H9 (cell line): Measurements from ENCODE around the gene NTNG2. TPM values are rescaled to one million over a fixed set of nuclear protein-coding genes. Genes with fewer than 3 reads are reported as not detected.

ENCODE experiments used
- DNase-seq: peaks from one replicate; pipeline ENCODE4 v3.0.0-alpha.2; 2017
- H2AFZ ChIP-seq: one replicate; pipeline ENCODE4 v1.6.1; 2013; ENCODE audit warnings: mild to moderate bottlenecking, low read length, control low read depth, moderate library complexity
- H2AK5ac ChIP-seq: 2 replicates; pipeline ENCODE4 v1.6.1; 2013; ENCODE audit warnings: low read length, control low read depth, mixed read lengths; ENCODE audit not compliant: insufficient read length
- H2BK120ac ChIP-seq: one replicate; pipeline ENCODE4 v1.6.1; 2013; ENCODE audit warnings: low read depth, mild to moderate bottlenecking, low read length, control low read depth, inconsistent platforms; ENCODE audit not compliant: poor library complexity, severe bottlenecking
- H2BK12ac ChIP-seq: 2 replicates; pipeline ENCODE4 v1.6.1; 2013; ENCODE audit warnings: low read length, control low read depth, mixed read lengths, low read depth; ENCODE audit not compliant: insufficient read length
- H2BK15ac ChIP-seq: 2 replicates; pipeline ENCODE4 v1.6.1; 2013; ENCODE audit warnings: low read depth, low read length, control low read depth
- H2BK20ac ChIP-seq: one replicate; pipeline ENCODE4 v1.6.1; 2013; ENCODE audit warnings: low read depth, mild to moderate bottlenecking, low read length, control low read depth, inconsistent platforms; ENCODE audit not compliant: poor library complexity, severe bottlenecking
- H2BK5ac ChIP-seq: 2 replicates; pipeline ENCODE4 v1.6.1; 2013; ENCODE audit warnings: low read length, control low read depth, mixed read lengths; ENCODE audit not compliant: insufficient read length
- H3K14ac ChIP-seq: 2 replicates; pipeline ENCODE4 v1.6.1; 2013; ENCODE audit warnings: low read length, control low read depth; ENCODE audit not compliant: insufficient read depth
- H3K18ac ChIP-seq: 2 replicates; pipeline ENCODE4 v1.6.1; 2013; ENCODE audit warnings: low read depth, mild to moderate bottlenecking, mixed read lengths, low read length, control low read depth; ENCODE audit not compliant: insufficient read length
- H3K23ac ChIP-seq: 2 replicates; pipeline ENCODE4 v1.6.1; 2013; ENCODE audit warnings: low read length, control low read depth, mixed read lengths, low read depth; ENCODE audit not compliant: insufficient read length
- H3K23me2 ChIP-seq: 2 replicates; pipeline ENCODE4 v1.6.1; 2013; ENCODE audit warnings: low read depth, mild to moderate bottlenecking, mixed read lengths, low read length, control low read depth; ENCODE audit not compliant: insufficient read length, poor library complexity, severe bottlenecking
- H3K27ac ChIP-seq: 2 replicates; pipeline ENCODE4 v1.5.1; 2013; ENCODE audit warnings: low read length, control low read depth, mixed read lengths, low read depth; ENCODE audit not compliant: insufficient read length
- H3K27me3 ChIP-seq: 2 replicates; pipeline ENCODE4 v1.6.1; 2013; ENCODE audit warnings: low read length, control low read depth, inconsistent platforms; ENCODE audit not compliant: insufficient read depth
- H3K4ac ChIP-seq: 2 replicates; pipeline ENCODE4 v1.6.1; 2013; ENCODE audit warnings: low read depth, mild to moderate bottlenecking, control low read depth, inconsistent platforms, low read length, moderate library complexity
- H3K4me1 ChIP-seq: 2 replicates; pipeline ENCODE4 v1.6.1; 2013; ENCODE audit warnings: low read length, control low read depth, inconsistent platforms; ENCODE audit not compliant: insufficient read depth
- H3K4me2 ChIP-seq: 2 replicates; pipeline ENCODE4 v1.6.1; 2013; ENCODE audit warnings: low read length, control low read depth, mixed read lengths; ENCODE audit not compliant: insufficient read length, insufficient read depth
- H3K56ac ChIP-seq: 2 replicates; pipeline ENCODE4 v1.6.1; 2013; ENCODE audit warnings: low read depth, mild to moderate bottlenecking, mixed read lengths, low read length, control low read depth; ENCODE audit not compliant: insufficient read length
- H3K79me1 ChIP-seq: 2 replicates; pipeline ENCODE4 v1.6.1; 2013; ENCODE audit warnings: low read depth, mild to moderate bottlenecking, moderate library complexity, low read length, control low read depth, inconsistent platforms; ENCODE audit not compliant: insufficient read depth, poor library complexity, severe bottlenecking
- H3K79me2 ChIP-seq: 2 replicates; pipeline ENCODE4 v1.6.1; 2013; ENCODE audit warnings: low read length, control low read depth, inconsistent platforms; ENCODE audit not compliant: insufficient read depth
- H3K9ac ChIP-seq: 2 replicates; pipeline ENCODE4 v1.6.1; 2013; ENCODE audit warnings: low read length, control low read depth, mixed read lengths; ENCODE audit not compliant: insufficient read length; ENCODE audit errors: extremely low read depth
- H3K9me3 ChIP-seq: one replicate; pipeline ENCODE4 v1.6.1; 2013; ENCODE audit warnings: low read depth, low read length, inconsistent platforms; ENCODE audit not compliant: control insufficient read depth
- H3T11ph ChIP-seq: one replicate; pipeline ENCODE4 v1.6.1; 2013; ENCODE audit warnings: mild to moderate bottlenecking, low read length, control low read depth, inconsistent platforms
- H4K20me1 ChIP-seq: one replicate; pipeline ENCODE4 v1.6.1; 2013; ENCODE audit not compliant: control insufficient read depth, insufficient read length, insufficient read depth
- H4K5ac ChIP-seq: 2 replicates; pipeline ENCODE4 v1.6.1; 2013; ENCODE audit warnings: low read depth, mild to moderate bottlenecking, mixed read lengths, low read length, control low read depth; ENCODE audit not compliant: insufficient read length
- H4K8ac ChIP-seq: replicated peaks from 2 replicates; pipeline ENCODE4 v1.6.1; 2013; ENCODE audit warnings: low read length, control low read depth, mixed read lengths, low read depth; ENCODE audit not compliant: insufficient read length
- H4K91ac ChIP-seq: 2 replicates; pipeline ENCODE4 v1.6.1; 2013; ENCODE audit warnings: low read depth, mild to moderate bottlenecking, moderate library complexity, mixed read lengths, low read length, control low read depth; ENCODE audit not compliant: insufficient read length
- H3K27ac Mint-ChIP-seq, 3 experiments: 2 replicates in 2 of 3; 3 replicates in 1 of 3; pipeline ENCODE4 v1.8.0; 2020 to 2021; ENCODE audit warnings: mixed read lengths in 3 of 3, mild to moderate bottlenecking in 1 of 3, moderate library complexity in 1 of 3
- H3K27me3 Mint-ChIP-seq: 2 replicates; pipeline ENCODE4 v1.8.0; 2021; ENCODE audit warnings: low read depth, mild to moderate bottlenecking, moderate library complexity, mixed read lengths
- H3K36me3 Mint-ChIP-seq, 3 experiments: 2 replicates in 2 of 3; 3 replicates in 1 of 3; pipeline ENCODE4 v1.8.0; 2020 to 2021; ENCODE audit warnings: low read depth in 3 of 3, mixed read lengths in 3 of 3; ENCODE audit not compliant: insufficient read depth in 1 of 3
- H3K4me1 Mint-ChIP-seq, 2 experiments: 2 replicates each; pipeline ENCODE4 v1.8.0; 2020; ENCODE audit warnings: mixed read lengths in 2 of 2
- H3K4me3 Mint-ChIP-seq, 2 experiments: 2 replicates in 1 of 2; 3 replicates in 1 of 2; pipeline ENCODE4 v1.8.0; 2020 to 2021; ENCODE audit warnings: mild to moderate bottlenecking in 2 of 2, mixed read lengths in 2 of 2, moderate library complexity in 1 of 2
- H3K9me3 Mint-ChIP-seq, 2 experiments: 2 replicates in 1 of 2; 3 replicates in 1 of 2; pipeline ENCODE4 v1.8.0; 2020; ENCODE audit warnings: mild to moderate bottlenecking in 2 of 2, mixed read lengths in 2 of 2, moderate library complexity in 1 of 2
- whole genome bisulfite sequencing: extraction: QIAGEN DNeasy Blood & Tissue Kit; methylation state at CpG from one replicate; pipeline ENCODE4 v1.1.7; 2013; ENCODE audit warnings: missing lambda C conversion rate, low lambda C conversion rate, mixed read lengths; ENCODE audit not compliant: insufficient read length; ENCODE audit errors: extremely low coverage; 5-methylcytosine and 5-hydroxymethylcytosine counted together
- total RNA-seq: library from RNA; stranded (reverse); gene quantifications from 2 replicates; pipeline ENCODE4 v1.2.1, GENCODE V29; 2021
- TF ChIP-seq, protein P1 (sequence below): fragments of 200-600 bp; sonication (generic); conservative IDR thresholded peaks from 3 replicates; pipeline ENCODE4 v1.8.0; 2021; ENCODE audit warnings: antibody characterized with exemption, mild to moderate bottlenecking

Gene NTNG2
- total RNA-seq, 1 experiment from 2014 or later: 0.52 TPM

DNA sequence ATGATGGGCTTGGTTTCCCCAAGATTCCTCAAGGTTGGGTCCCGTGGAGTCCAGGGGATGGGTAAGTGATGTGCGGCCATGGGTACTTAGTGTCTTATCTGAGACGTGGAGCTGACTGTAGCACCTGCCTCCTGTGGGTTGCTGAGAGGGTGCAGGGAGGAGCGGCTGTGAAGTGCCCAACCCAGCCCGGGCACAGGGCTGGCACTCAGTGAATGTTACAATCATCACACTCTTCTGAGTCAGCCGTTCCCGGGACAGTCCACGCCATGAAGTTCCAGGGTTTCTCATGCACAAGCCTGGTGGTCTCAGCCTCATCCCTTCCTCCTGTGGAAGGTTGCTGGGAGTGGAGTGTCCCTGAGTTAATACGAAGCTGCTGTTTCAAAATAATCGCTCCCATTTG is 29.1 kb downstream of the NTNG2 start:
- no peaks in the 10 kb centered on the region for H3K79me1 ChIP-seq
- Mint-ChIP-seq H3K36me3 (no peaks in the 10 kb centered on the region), H3K4me3 (no peak overlapping the region), H3K9me3 (no peaks in the 10 kb centered on the region), H3K27me3 (peaks cover 29% of the 10 kb centered on the region), H3K27ac (no peak overlapping the region), H3K4me1 (peaks cover 8 to 18% of the 10 kb centered on the region in 2 experiments)
- no peak overlapping the region for H3K56ac ChIP-seq
- no peak overlapping the region for H2BK120ac ChIP-seq
- no peaks in the 10 kb centered on the region for H3K4me1 ChIP-seq
- no peak overlapping the region for H3K9ac ChIP-seq
- no CpG with 5 or more reads among the region's 10 CpGs for WGBS
- H3K4ac ChIP-seq: no peak overlapping the region
- H3K4me2 ChIP-seq: no peak overlapping the region
- no peak overlapping the region for H3K23ac ChIP-seq
- no peak overlapping the region for H2AK5ac ChIP-seq
- peaks cover 10% of the 10 kb centered on the region for H3K23me2 ChIP-seq
- no peak overlapping the region for H3K27ac ChIP-seq
- no peak overlapping the region for H4K8ac ChIP-seq
- DNase-seq: no peak
- H2BK12ac ChIP-seq: no peak overlapping the region
- no peaks in the 10 kb centered on the region for H4K20me1 ChIP-seq
- no peaks in the 10 kb centered on the region for H3K9me3 ChIP-seq
- TF ChIP-seq, protein P1, sequence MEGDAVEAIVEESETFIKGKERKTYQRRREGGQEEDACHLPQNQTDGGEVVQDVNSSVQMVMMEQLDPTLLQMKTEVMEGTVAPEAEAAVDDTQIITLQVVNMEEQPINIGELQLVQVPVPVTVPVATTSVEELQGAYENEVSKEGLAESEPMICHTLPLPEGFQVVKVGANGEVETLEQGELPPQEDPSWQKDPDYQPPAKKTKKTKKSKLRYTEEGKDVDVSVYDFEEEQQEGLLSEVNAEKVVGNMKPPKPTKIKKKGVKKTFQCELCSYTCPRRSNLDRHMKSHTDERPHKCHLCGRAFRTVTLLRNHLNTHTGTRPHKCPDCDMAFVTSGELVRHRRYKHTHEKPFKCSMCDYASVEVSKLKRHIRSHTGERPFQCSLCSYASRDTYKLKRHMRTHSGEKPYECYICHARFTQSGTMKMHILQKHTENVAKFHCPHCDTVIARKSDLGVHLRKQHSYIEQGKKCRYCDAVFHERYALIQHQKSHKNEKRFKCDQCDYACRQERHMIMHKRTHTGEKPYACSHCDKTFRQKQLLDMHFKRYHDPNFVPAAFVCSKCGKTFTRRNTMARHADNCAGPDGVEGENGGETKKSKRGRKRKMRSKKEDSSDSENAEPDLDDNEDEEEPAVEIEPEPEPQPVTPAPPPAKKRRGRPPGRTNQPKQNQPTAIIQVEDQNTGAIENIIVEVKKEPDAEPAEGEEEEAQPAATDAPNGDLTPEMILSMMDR: no peak
- H2AFZ ChIP-seq: no peak overlapping the region
- no peak overlapping the region for H4K91ac ChIP-seq
- H3K18ac ChIP-seq: no peak overlapping the region
- no peak overlapping the region for H2BK20ac ChIP-seq
- H3K79me2 ChIP-seq: no peaks in the 10 kb centered on the region
- peaks cover 14% of the 10 kb centered on the region; the same call in 1 of the 2 replicates for H3K27me3 ChIP-seq
- H4K5ac ChIP-seq: no peak overlapping the region
- H3K14ac ChIP-seq: no peak overlapping the region
- H2BK15ac ChIP-seq: no peak overlapping the region
- no peak overlapping the region for H2BK5ac ChIP-seq
- no peak overlapping the region for H3T11ph ChIP-seq
